GM18507 (cell line): Measurements from ENCODE around the gene IQCB1.
A peak's percentile ranks its signal among the peaks of the same experiment; 100 is the strongest.
"Not testable (repeated sequence)": the region's sequence is repeated elsewhere in the genome, so short reads cannot be mapped to it uniquely, and the experiment has no call there.

Source experiments
- DNase-seq: peaks from one replicate; pipeline ENCODE4 v3.0.0; 2011; ENCODE audit warnings: low read depth; ENCODE audit not compliant: insufficient read length; ENCODE audit errors: extremely low spot score
- FAIRE-seq: peaks from 2 replicates; lab custom pipeline; 2011; peaks lifted over from hg19 to GRCh38; lab: Jason Lieb, UNC

Gene IQCB1

GRCh38 chr3:121834671-121835464 lies at the start of gene IQCB1, which contains the start of gene EAF2:
IQCB1 (minus strand) TSS chr3:121835060; CDS start chr3:121828960, 6,100 bp downstream.
EAF2 (plus strand) TSS chr3:121835209; CDS start chr3:121835286, 77 bp downstream.
- DNase-seq = peak; percentile 95
- FAIRE-seq = peak; percentile 99

GRCh38 chr3:121883507-121883906 lies 48.6 kb upstream of the IQCB1 start:
- DNase-seq = no peak
- FAIRE-seq = peak; percentile 62

- DNase-seq (no peak), FAIRE-seq (no peak)
Measured at GRCh38 chr3:121878411-121878810, 43.6 kb upstream of the IQCB1 start.

- DNase-seq (no peak), FAIRE-seq (peak; percentile 58)
Measured at GRCh38 chr3:121871430-121871829, 36.6 kb upstream of the IQCB1 start.

GRCh38 chr3:121870717-121871116 lies 35.9 kb upstream of the IQCB1 start:
- no peak for FAIRE-seq

GRCh38 chr3:121869736-121870135 lies 34.9 kb upstream of the IQCB1 start:
- no peak for DNase-seq
- no peak for FAIRE-seq

More at GRCh38 chr3:121870717-121871116, 35.9 kb upstream of the IQCB1 start:
- DNase-seq = no peak

- no peak for FAIRE-seq
- no peak for DNase-seq
Measured at GRCh38 chr3:121863801-121864200, 28.9 kb upstream of the IQCB1 start.

- not testable (repeated sequence) for FAIRE-seq, DNase-seq
Measured at GRCh38 chr3:121863247-121863646, 28.4 kb upstream of the IQCB1 start.

GRCh38 chr3:121857778-121858177 lies 22.9 kb upstream of the IQCB1 start:
- not testable (repeated sequence) for DNase-seq, FAIRE-seq

GRCh38 chr3:121855555-121855954 lies 20.7 kb upstream of the IQCB1 start:
- FAIRE-seq (peak; percentile 72), DNase-seq (no peak)

- FAIRE-seq (no peak), DNase-seq (no peak)
Measured at GRCh38 chr3:121852256-121852655, 17.4 kb upstream of the IQCB1 start.

- DNase-seq (no peak), FAIRE-seq (no peak)
Measured at GRCh38 chr3:121844892-121845291, 10.0 kb upstream of the IQCB1 start.

- DNase-seq (no peak), FAIRE-seq (no peak)
Measured at GRCh38 chr3:121839962-121840361, 5.1 kb upstream of the IQCB1 start.

GRCh38 chr3:121836481-121836880 lies 1.6 kb upstream of the IQCB1 start:
- no peak for DNase-seq
- FAIRE-seq = no peak

- no peak for DNase-seq
- FAIRE-seq = peak; percentile 73
Measured at GRCh38 chr3:121836064-121836463, 1.2 kb upstream of the IQCB1 start.

- no peak for DNase-seq
- FAIRE-seq = no peak
Measured at GRCh38 chr3:121835465-121835801, 573 bp upstream of the IQCB1 start.

GRCh38 chr3:121834157-121834670 lies 646 bp downstream of the IQCB1 start:
- DNase-seq (no peak), FAIRE-seq (peak; percentile 48)

- FAIRE-seq (no peak), DNase-seq (no peak)
Measured at GRCh38 chr3:121822973-121823372, 11.9 kb downstream of the IQCB1 start.

GRCh38 chr3:121821421-121822199 lies 13.2 kb downstream of the IQCB1 start:
- FAIRE-seq (peak; percentile 38), DNase-seq (no peak)

- peak; percentile 33 for FAIRE-seq
- DNase-seq = no peak
Measured at GRCh38 chr3:121819236-121819635, 15.6 kb downstream of the IQCB1 start.
